Activated CD8-positive, alpha-beta memory T cell treated with anti-CD3 and anti-CD28 coated beads for 24 hours (primary cell): ENCODE data around the gene DNAJC7.

Source experiments
- DNase-seq: peaks from one replicate; pipeline ENCODE4 v3.0.0-alpha.2; 2020

Gene DNAJC7

GRCh38 chr17:41974658-41975057, 42.6 kb downstream of the DNAJC7 start:
- no peak for DNase-seq

GRCh38 chr17:41974031-41974430, 43.2 kb downstream of the DNAJC7 start:
- no peak for DNase-seq

- no peak for DNase-seq
Observed at GRCh38 chr17:41973408-41973811, 43.8 kb downstream of the DNAJC7 start.

- DNase-seq, result no peak
Observed at GRCh38 chr17:41972571-41973407, 44.5 kb downstream of the DNAJC7 start.

- no peak for DNase-seq
Observed at GRCh38 chr17:41971721-41972523, 45.3 kb downstream of the DNAJC7 start.

GRCh38 chr17:41970901-41971331, 46.3 kb downstream of the DNAJC7 start:
- no peak for DNase-seq

- no peak for DNase-seq
Observed at GRCh38 chr17:41968676-41969075, 48.6 kb downstream of the DNAJC7 start.

GRCh38 chr17:41967921-41968578, 49.2 kb downstream of the DNAJC7 start:
- no peak for DNase-seq

GRCh38 chr17:41967141-41967920, 49.9 kb downstream of the DNAJC7 start:
- peak; percentile 74 for DNase-seq

- peak; percentile 96 for DNase-seq
Observed at GRCh38 chr17:41966463-41967140, 50.6 kb downstream of the DNAJC7 start, which contains the start of gene CNP. TSS of gene CNP (plus strand) at chr17:41966795. CDS start at chr17:41966885, 90 bp downstream.

GRCh38 chr17:41965694-41966462, 51.4 kb downstream of the DNAJC7 start:
- DNase-seq, result peak; percentile 80

GRCh38 chr17:41962768-41963434, 54.3 kb downstream of the DNAJC7 start:
- DNase-seq, result peak; percentile 84

- DNase-seq, result no peak
Observed at GRCh38 chr17:41962111-41962510, 55.1 kb downstream of the DNAJC7 start.

GRCh38 chr17:41959336-41960095, 57.7 kb downstream of the DNAJC7 start:
- DNase-seq, result no peak

GRCh38 chr17:41959030-41959335, 58.3 kb downstream of the DNAJC7 start:
- DNase-seq, result no peak

GRCh38 chr17:41957869-41958439, 59.3 kb downstream of the DNAJC7 start:
- DNase-seq, result no peak

GRCh38 chr17:41957031-41957868, 60.0 kb downstream of the DNAJC7 start:
- DNase-seq, result no peak

- no peak for DNase-seq
Observed at GRCh38 chr17:41956522-41956921, 60.7 kb downstream of the DNAJC7 start.
